ENCODE measurements around the gene SMCR8.

GRCh38 chr17:18315961-18316360, 868 bp downstream of the SMCR8 start:
- TF ChIP-seq CTCF (IDR thresholded peaks at IDR 0.05; ENCODE audit: extremely low read depth in 1 of 2, insufficient read depth in 1 of 2, low read depth in 1 of 2, low read length in 2 of 2) (no peak), JUN (IDR thresholded peaks at IDR 0.05; ENCODE audit: borderline replicate concordance, insufficient read depth, insufficient read length, low read depth) (no peak), POLR2A (IDR thresholded peaks at IDR 0.05; ENCODE audit: low read depth, low read length) (no peak), EZH2 (IDR thresholded peaks at IDR 0.05; ENCODE audit: borderline replicate concordance, low read depth, low read length, severe bottlenecking) (no peak), POLR2AphosphoS5 (IDR thresholded peaks at IDR 0.05; ENCODE audit: insufficient read depth, low read depth, low read length) (no peak), FOS (IDR thresholded peaks at IDR 0.05; ENCODE audit: borderline replicate concordance, insufficient read depth, low read length) (no peak), MAX (IDR thresholded peaks at IDR 0.05; ENCODE audit: insufficient read depth, insufficient read length) (no peak), MYC (IDR thresholded peaks at IDR 0.05; ENCODE audit: low read depth, low read length) (no peak), GATA2 (IDR thresholded peaks at IDR 0.05; ENCODE audit: insufficient read depth, insufficient read length, low read depth, low read length) (no peak)
